ENCODE results near the gene AASS. TPM values are rescaled to one million over a fixed set of nuclear protein-coding genes. Genes with fewer than 3 reads are reported as not detected.

The AASS gene
- total RNA-seq, 4 donors from 2014 or later, result 50.7 to 92.7 (median 68.1) TPM

DNA sequence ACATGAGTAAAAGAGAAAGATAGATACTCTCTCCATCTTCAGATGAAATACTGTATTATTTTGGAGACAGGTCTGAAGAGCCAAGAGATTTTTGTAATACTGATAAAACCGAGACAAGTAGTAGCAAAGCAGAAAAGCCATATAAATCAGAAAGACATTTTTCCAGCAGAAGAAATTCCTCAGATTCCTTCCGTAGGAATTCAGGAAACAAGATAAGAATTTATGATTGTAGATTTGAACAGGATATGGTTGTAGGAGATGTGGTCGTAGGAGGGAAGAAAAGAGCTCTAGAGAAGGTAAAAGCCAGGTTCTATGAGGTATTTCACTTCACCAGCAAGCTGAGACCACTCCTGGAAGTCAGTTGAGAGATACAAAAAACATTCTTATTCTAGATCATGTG is 17.6 kb upstream of the AASS start:
- ATAC-seq (ENCODE audit: low FRiP score) (peak; percentile 34), DNase-seq (ENCODE audit: low spot score) (no peak)
- TF ChIP-seq, protein P1, sequence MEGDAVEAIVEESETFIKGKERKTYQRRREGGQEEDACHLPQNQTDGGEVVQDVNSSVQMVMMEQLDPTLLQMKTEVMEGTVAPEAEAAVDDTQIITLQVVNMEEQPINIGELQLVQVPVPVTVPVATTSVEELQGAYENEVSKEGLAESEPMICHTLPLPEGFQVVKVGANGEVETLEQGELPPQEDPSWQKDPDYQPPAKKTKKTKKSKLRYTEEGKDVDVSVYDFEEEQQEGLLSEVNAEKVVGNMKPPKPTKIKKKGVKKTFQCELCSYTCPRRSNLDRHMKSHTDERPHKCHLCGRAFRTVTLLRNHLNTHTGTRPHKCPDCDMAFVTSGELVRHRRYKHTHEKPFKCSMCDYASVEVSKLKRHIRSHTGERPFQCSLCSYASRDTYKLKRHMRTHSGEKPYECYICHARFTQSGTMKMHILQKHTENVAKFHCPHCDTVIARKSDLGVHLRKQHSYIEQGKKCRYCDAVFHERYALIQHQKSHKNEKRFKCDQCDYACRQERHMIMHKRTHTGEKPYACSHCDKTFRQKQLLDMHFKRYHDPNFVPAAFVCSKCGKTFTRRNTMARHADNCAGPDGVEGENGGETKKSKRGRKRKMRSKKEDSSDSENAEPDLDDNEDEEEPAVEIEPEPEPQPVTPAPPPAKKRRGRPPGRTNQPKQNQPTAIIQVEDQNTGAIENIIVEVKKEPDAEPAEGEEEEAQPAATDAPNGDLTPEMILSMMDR (IDR thresholded peaks at IDR 0.05), result no peak

GRCh38 chr7:122155566-122155965 is 11.5 kb upstream of the AASS start:
- ATAC-seq (ENCODE audit: low FRiP score), result peak; percentile 64
- no peak for DNase-seq (ENCODE audit: low spot score)
- TF ChIP-seq, protein P1 (IDR thresholded peaks at IDR 0.05), result no peak

DNA sequence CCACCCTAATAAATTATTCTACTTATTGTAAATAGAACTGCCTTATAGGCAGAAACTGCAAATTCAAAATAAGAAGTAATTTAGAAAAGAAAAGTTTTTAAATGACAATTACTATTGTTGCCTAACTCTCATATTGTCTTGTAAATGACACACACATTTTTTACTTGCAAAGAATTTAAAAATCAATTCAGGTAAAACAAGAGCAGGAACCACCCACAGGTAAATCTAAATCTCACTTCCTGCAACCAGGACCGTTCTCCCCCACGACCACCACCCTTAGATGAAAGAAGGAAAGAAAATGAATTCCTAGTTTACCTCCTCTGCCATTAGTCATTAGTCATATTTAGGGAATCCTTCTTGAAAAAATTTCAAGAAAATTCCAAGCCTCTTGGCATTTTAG is 4.8 kb upstream of the AASS start:
- TF ChIP-seq, protein P1 (IDR thresholded peaks at IDR 0.05), result no peak
- DNase-seq (ENCODE audit: low spot score) (no peak), ATAC-seq (ENCODE audit: low FRiP score) (no peak)

- TF ChIP-seq, protein P1 (IDR thresholded peaks at IDR 0.05), result no peak
- DNase-seq (ENCODE audit: low spot score) (no peak), ATAC-seq (ENCODE audit: low FRiP score) (no peak)
Observed at GRCh38 chr7:122148081-122148480, 4.0 kb upstream of the AASS start.

DNA sequence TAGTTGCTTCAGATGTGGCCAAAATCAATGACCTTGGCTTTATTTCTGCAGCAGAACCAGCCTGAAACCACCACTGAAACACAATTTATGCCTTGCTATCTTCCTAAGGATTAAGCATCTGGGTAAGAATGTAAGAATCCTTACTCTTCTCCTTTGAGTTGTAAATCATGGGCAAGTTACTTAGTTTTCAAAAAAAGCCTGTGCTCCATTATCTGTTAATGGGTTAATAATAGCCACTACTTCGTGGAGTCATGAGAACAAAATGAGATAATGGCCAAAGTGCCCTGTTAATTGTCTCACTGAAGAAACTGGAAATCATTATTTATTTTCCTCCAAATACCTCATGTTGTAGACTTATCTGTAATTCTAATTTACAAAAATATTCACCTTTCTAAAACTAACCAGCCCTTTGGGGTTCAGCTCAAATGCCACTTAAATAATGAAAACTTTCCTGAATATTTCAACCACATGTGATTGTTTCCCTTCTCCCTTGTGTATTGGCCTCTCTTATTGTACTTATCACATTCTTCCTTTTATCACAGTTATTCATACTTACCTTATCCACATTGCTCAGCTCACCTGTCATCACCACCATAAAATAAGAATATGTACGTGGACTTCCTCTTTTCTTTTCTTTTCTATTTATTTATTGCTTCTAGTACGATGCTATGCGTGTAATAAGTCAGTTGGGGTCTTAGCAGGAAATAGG is 2.0 kb upstream of the AASS start:
- TF ChIP-seq, protein P1 (IDR thresholded peaks at IDR 0.05), result no peak
- ATAC-seq (ENCODE audit: low FRiP score), result no peak

DNA sequence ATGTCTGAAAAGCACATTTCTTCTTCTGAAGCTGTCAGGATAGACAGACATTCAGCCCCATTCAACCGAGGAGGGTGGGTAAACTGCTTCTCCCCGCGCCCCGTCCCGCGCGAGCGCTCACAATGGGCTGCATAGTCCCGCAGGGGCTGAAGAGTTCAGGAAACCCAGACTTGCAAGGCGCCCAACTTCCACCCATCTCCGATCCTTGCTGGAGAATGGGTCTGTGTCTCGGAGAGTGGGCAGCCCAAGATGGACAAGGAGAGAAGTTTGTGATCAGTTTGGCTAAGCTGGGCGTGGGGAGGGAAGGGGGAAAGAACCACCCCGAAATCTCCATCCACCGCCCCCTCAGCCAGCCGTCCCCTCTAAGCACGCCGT is 686 bp downstream of the AASS start:
- ATAC-seq (ENCODE audit: low FRiP score), result peak; percentile 38

More for the DNA sequence above, 2.0 kb upstream of the AASS start:
- DNase-seq (ENCODE audit: low spot score), result no peak

DNA sequence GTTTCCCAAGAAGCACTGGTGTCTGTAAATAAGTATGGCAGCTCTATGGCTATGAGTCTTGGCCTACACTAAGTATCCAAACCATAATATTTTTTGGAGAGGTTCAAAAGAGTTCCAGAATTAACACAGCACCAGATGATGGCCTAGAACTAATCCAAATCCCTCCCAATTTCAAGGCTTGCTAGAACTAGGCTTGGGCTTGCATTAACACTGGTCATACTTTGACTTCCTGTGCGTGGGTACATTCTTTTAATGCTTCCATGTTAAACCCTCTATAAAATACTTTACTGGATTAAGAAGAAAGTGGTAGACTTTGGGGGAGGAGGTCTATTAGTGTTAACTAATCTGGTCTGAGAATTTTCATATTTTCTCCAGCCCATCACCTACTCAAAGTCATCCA is 3.1 kb downstream of the AASS start:
- ATAC-seq (ENCODE audit: low FRiP score) (no peak), DNase-seq (ENCODE audit: low spot score) (no peak)
- TF ChIP-seq, protein P1 (IDR thresholded peaks at IDR 0.05), result no peak

More for the DNA sequence above, 686 bp downstream of the AASS start:
- DNase-seq (ENCODE audit: low spot score), result no peak
- TF ChIP-seq, protein P1 (IDR thresholded peaks at IDR 0.05), result no peak

Data from omental fat pad (tissue), 4 donors.